Astrocyte (in vitro differentiated cells and primary cell): ENCODE data around the gene SPHK1.

Experiments used
- CTCF ChIP-seq: IDR thresholded peaks from 2 replicates; pipeline ENCODE4 v1.5.1; 2011; ENCODE audit warnings: low read depth, mild to moderate bottlenecking, inconsistent platforms, low read length, moderate library complexity; ENCODE audit not compliant: insufficient read depth
- EZH2 ChIP-seq: IDR thresholded peaks from 2 replicates; pipeline ENCODE4 v1.6.1; 2012; ENCODE audit warnings: mild to moderate bottlenecking, low read length, inconsistent platforms; ENCODE audit not compliant: insufficient read depth

DNA sequence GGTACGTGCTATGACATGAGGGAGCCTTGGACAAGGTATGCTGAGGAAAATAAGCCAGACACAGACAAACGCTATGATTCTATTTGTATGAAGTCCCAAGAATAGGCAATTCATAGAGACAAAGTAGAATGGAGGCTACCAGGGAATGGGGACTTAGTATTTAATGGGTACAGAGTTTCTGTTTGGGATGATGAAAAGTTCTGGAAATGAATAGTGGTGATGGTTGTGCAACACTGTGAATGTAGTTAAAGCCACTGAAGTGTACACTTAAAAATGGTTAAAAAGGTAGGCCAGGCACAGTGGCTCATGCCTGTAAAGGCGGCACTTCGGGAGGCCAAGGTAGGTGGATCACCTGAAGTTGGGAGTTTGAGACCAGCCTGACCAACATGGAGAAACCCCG, 33.9 kb upstream of the SPHK1 start:
- TF ChIP-seq CTCF, result no peak
- no peak for TF ChIP-seq EZH2
